NCI-H1092 (cell line): ENCODE data around the gene PI4KA.

Experiments used
- DNase-seq: peaks from one replicate; lab custom pipeline; 2025; lab: John Stamatoyannopoulos, UW

Gene PI4KA

GRCh38 chr22:20881869-20882815, 23.5 kb upstream of the PI4KA start:
- DNase-seq = no peak

DNA sequence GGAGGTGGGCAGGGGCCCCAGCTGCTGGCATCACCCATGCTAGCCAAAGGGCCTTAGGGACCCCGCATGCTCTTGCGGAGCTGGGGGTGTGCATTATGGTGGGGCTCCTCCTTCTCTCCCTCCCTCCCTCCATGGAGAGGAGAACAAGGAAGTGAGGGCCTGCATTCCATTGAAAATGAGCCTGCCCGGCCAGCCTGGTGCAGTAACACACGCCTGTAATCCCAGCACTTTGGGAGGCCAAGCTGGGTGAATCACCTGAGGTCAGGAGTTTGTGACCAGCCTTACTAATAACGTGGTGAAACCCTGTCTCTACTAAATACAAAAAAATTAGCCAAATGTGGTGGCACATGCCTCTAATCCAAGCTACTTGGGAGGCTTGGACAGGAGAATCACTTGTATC, 22.6 kb upstream of the PI4KA start:
- DNase-seq = no peak

DNA sequence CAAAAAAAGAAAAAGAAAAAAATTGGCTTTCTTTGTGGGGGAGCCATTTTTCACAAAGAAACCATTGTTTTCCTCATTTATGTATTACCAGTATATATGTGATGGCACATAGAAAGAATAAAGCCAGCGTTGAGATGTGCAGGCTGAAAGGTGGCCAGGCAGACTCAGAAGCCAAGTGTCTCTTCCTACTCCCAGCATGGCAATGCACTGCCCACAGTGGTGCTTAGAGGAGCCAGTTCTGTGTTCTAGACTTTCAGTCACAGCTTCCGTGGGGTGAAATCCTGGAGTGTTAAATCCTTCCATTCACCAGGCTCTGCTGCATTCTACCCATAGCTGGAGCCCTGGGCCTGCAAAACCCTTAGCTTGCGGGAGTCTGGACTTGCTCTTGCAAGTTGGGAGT, 19.1 kb upstream of the PI4KA start:
- no peak for DNase-seq

DNA sequence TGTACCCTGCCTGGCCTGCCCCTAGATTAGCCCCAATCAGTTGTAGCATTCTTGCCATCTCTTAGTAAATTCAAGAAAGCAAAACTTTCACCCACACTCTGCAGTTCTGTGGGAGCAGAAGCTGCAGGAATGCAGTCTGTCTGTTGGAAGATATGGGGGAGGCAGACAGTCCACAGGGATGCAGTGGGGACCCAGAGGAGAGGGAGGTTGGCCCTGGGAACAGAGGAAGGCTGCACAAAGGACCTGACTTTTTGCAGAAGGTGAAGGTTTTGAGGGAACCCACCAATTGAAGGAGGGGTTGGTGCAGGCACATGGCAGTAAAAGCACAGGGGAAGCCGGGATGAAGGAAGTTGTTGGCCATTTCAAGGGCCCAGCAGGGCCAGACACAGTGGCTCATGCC, 16.7 kb upstream of the PI4KA start:
- DNase-seq = no peak

GRCh38 chr22:20873214-20873613, 14.6 kb upstream of the PI4KA start:
- no peak for DNase-seq

DNA sequence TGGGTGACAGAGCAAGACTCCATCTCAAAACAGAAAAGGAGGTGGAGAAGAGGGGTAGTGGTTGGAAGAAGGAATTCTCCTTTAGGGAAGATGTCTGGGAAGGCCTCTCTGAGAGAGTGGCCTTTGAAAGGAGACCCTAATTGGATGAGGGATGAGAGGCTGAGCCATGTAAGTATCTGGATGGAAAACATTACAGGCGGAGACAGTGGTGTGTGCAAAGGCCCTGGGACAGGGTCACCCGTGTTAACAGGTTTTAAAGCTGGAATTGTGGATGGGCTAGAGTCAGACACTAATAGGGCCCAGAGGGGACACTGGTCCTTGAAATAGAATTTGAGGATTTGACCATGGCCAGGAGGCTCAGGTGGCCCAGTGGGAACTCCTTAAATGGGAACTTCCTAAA, 10.6 kb upstream of the PI4KA start:
- DNase-seq = no peak

DNA sequence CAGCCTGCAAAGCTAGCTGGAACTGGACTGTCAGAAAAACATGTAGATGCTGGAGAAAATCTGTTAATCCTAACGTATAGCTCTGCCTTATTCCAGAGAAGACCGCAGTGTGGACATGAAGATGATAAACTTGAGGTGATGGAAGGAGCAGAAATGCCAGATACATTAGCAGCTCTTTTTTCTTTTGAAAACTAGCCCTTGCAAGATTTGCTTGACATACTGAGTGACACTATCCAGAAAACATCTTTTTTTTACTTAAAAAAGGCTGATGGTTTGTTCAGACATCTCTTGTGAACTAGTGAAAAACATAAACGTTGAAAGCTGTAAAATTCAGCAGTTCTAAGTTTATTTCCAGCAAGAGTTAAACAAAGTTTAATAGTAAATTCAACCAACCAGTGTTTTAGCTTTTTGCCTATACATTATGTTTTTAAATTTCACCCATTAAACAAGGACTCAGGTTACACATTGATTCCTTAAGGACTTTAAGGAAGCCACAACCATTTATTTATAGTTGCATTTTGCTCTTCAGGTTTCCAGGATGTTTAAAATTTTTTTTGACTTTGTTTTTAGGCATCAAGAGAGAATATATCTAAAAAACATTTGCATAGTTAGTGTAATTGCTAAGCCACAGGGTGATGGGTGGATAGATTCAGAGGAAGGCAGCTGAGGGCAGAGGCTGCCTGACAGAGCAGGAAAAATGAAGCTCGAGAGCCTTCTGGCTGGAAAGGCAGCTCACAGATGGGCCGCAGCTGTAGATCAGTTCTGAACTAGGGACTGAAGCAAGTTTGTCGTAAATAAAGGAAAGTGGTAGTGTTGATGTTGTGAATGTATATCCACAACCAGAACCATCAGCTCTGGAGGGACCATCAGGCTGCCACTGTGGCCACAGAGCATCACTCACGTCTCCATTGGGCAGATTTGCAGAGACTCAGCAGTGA, 9.7 kb upstream of the PI4KA start:
- DNase-seq = no peak

GRCh38 chr22:20867179-20868024, 8.8 kb upstream of the PI4KA start:
- no peak for DNase-seq

DNA sequence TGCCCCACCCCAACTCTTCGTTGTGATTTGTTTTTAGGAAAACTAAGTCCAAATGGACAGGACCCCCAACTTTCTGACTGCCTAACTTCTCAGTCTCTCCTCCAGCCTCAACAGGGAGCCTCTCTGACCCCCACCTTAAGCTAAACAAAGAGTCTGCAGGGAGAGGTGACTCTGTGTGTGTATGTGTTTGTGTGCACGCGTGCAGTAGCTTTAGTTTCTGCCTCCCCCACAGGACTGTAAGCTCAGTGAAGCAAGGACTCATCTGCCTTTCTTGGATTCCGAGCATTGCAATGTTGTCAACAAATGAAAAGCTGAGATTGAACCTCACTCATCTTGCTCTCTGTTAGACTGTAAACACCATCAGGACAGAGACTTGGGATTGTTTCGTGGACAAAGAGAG, 8.1 kb upstream of the PI4KA start:
- no peak for DNase-seq

GRCh38 chr22:20865875-20866445, 7.3 kb upstream of the PI4KA start:
- DNase-seq = no peak

DNA sequence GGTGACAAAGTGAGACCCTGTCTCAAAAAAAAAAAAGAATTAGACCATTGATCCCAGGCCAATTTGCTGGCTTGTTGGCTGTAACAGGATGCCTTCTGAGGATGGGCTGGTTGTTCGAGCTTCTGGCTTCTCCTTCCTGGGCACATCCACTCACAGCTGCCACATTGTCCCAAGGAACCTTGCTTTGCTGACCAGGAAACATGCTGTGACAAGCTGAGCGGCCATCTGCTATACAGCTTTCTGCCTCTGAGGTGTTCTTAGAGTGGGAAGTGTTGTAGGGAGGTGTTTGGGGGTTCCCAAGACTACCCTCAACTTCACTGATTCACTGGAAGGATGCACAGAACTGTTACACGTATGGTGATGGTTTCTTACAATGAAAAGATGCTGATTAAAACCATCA, 6.7 kb upstream of the PI4KA start:
- no peak for DNase-seq

- no peak for DNase-seq
These were observed 5.7 kb upstream of the PI4KA start for GRCh38 chr22:20864186-20864908.

DNA sequence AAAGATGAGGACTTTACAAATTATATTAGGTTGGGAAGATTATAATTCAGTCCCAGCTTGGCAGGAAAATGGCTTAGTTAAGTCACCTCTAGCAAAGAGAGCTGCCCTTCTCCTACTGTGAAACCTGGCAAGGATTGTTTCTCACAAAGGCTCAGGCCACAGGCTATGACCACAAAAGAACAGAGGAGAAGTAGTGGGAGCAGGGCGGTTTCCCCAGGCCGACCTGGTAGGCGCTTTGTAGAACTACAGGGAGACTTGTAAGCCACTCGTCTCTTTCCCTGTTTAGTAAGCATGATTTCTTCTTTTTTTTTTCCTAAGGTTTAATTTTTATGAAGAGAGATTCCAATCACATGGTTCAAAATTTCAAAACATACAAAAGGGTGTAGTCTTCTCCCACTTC, 4.8 kb upstream of the PI4KA start:
- DNase-seq = no peak

- no peak for DNase-seq
These were observed 3.9 kb upstream of the PI4KA start for GRCh38 chr22:20862540-20862939.

DNA sequence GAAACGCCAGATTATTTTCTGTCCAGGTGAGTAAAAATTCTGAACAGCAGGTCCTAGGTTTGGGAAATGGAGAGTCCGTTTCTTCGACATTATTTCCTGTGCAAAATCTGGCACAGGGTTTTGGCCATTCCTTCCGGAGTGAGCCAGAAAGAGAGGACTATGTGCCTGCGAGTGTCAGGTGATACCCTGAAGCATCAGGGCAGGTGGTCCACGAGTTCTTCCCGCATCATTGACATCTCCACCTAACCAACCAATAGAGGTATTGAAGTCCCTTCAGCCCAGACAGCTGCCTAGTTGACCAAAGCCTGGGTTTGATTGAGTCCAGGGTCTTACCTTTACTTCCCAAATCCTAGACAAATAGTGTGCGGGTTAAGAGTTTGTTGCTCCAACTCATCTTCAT, 1.0 kb upstream of the PI4KA start:
- no peak for DNase-seq

GRCh38 chr22:20857838-20858614, 585 bp downstream of the PI4KA start:
- DNase-seq = peak; percentile 83

GRCh38 chr22:20857247-20857643, 1.4 kb downstream of the PI4KA start:
- no peak for DNase-seq

DNA sequence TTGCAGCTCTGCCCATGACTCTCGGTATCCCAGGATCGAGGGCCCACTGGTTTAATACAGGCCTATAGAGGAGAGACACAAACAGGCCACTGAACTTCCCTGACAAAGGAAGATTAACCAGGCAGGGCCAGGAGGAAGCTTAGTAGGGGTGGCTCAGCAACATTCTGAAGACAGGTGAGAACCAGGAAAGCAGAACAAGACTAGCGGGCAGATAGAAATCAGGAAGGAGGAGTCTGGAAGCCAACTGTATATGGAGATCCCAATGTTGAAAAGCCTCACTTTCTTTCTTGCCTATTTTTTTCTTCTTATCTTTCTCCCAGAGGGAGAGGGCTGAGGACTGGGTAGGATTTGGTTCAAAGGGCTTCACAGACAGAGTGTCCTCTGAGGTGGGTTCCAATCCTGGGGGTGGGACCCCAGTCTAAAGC, 5.4 kb downstream of the PI4KA start:
- DNase-seq = no peak

GRCh38 chr22:20852503-20852902, 6.1 kb downstream of the PI4KA start:
- DNase-seq = no peak

- DNase-seq = no peak
These were observed 6.5 kb downstream of the PI4KA start for GRCh38 chr22:20852076-20852475.
